HG02852 (cell line): ENCODE results near the gene MAPK13.
"Not testable (repeated sequence)": the region's sequence is repeated elsewhere in the genome, so short reads cannot be mapped to it uniquely, and the experiment has no call there.

Source experiments
- ATAC-seq: cut with Tn5 transposase; IDR thresholded peaks from one replicate; pipeline ENCODE4 v1.9.1; 2021; ENCODE audit warnings: mild to moderate bottlenecking, moderate library complexity; ENCODE audit not compliant: unreplicated experiment

The MAPK13 gene

GRCh38 chr6:36129941-36130666, at the start of gene MAPK13:
MAPK13 (plus strand) TSS chr6:36130513; CDS start chr6:36130583, 70 bp downstream.
- no peak for ATAC-seq

- ATAC-seq: no peak
Observed at GRCh38 chr6:36082318-36082717, 48.0 kb upstream of the MAPK13 start.

- no peak for ATAC-seq
Observed at GRCh38 chr6:36083446-36083845, 46.9 kb upstream of the MAPK13 start.

- ATAC-seq: not testable (repeated sequence)
Observed at GRCh38 chr6:36088204-36088603, 42.1 kb upstream of the MAPK13 start.

DNA sequence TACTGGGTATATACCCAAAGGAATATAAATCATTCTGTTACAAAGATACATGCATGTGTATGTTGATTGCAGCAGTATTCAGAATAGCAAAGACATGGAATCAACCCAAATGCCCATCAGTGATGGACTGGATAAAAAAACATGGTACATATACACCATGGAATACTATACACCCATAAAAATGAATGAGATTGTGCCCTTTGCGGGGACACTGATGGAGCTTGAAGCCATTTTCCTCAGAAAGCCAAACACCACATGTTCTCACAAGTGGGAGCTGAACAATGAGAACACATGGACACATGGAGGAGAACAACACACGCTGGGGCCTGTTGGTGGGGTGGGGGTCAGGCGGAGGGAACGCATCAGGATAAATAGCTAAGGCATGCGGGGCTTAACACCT, 41.3 kb upstream of the MAPK13 start:
- no peak for ATAC-seq

GRCh38 chr6:36094238-36094637, 36.1 kb upstream of the MAPK13 start:
- ATAC-seq: no peak

DNA sequence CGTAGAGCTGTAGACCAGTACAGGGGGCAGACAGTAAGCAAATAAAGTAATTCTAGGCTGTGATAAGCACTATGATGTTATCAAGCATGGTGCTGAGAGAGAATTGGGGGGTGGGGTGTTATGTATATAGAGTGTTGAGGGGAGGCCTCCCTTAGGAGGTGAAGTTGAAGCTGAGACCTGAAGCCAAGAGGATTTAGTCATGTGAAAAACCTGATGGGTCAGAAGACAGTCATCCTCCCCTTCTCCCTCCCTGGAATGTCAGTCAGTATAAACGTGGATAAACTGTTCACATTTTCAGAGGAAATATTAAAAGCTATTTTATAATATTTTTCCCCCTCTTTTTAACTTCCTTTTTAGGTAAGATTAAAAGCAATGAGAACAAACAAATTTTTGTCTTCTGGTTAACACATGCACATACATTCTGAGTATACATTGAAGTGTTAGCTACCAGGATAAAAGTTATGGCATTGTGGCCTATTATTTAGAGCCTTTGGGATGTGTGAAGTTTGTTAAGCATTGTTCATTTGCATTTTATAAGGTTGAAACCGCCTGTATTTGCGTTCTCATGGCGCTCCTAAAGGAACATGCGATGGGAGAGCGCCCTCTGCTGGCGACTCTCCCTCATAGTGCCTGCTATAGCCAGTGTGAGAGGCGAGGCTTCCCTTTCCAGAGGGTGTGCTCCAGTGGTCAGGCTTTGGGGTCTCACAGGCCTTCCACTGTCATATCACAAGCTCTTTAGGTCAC, 35.4 kb upstream of the MAPK13 start:
- no peak for ATAC-seq

GRCh38 chr6:36095497-36096391, 34.6 kb upstream of the MAPK13 start:
- no peak for ATAC-seq

DNA sequence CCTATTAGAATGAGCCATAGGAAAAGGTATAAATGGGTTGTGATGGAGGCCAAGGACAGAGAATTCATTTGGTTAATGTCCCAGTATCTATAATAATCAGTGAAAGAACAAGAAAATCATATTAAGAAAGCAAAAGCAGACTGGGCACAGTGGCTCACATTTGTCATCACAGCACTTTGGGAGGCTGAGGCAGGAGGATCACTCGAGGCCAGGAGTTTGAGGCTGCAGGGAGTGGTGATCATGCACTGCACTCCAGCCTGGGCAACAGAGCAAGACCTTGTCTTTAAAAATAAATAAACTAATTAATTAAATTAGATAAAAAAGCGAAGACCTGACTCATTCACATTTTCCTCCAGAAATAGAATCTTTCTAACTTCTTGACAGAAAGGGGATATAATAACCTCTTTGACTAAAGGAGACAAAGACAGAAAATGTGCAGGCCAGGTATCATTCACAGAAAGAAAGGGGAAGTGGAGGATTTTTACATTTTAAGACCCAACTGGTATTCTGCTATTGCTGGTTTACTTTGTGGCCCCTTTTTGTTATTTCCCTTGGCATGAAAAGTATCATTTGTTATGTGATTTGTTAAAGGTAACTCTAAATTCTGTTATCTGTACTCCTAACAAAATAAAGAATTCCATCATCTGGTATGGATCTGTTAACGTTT, 31.9 kb upstream of the MAPK13 start:
- ATAC-seq: no peak

- ATAC-seq: no peak
Observed at GRCh38 chr6:36098920-36099647, 31.2 kb upstream of the MAPK13 start.

GRCh38 chr6:36099869-36100483, 30.3 kb upstream of the MAPK13 start:
- ATAC-seq: no peak

DNA sequence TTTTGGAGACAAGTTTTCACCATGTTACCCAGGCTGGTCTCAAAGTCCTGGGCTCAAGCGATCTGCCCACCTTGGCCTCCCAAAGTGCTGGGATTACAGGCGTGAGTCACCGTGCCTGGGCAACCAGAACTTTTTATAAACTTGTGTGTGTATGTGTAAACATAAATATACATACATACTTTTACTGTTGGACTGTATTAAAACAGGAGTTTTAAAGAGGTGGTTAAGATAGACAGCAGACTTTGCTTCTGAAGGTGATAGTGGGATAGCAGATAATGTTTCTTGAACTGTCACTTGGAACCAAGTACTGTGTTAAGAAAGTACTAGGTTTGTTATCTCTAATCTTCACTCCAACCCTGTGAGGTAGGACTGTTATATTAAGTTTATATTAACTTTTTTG, 28.6 kb upstream of the MAPK13 start:
- ATAC-seq: no peak

- no peak for ATAC-seq
Observed at GRCh38 chr6:36102853-36103252, 27.5 kb upstream of the MAPK13 start.

DNA sequence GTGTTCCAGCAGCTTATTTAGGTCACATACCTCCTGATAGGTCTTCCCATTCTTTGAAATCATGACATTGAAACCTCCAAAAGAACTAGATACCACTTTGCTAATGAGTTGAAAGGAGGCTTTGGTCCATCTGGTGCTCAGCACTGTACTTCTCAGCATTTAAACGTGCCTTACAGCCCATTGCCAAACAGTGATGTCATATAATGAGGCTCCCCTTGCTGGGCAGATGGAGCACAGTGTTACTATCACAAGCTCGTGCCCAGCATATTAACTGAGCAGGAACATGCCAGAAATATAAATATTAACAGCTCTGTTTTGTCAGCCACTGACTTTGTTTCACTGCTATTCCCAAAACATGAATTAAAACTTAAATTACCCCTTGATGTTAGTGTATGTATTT, 25.5 kb upstream of the MAPK13 start:
- no peak for ATAC-seq

DNA sequence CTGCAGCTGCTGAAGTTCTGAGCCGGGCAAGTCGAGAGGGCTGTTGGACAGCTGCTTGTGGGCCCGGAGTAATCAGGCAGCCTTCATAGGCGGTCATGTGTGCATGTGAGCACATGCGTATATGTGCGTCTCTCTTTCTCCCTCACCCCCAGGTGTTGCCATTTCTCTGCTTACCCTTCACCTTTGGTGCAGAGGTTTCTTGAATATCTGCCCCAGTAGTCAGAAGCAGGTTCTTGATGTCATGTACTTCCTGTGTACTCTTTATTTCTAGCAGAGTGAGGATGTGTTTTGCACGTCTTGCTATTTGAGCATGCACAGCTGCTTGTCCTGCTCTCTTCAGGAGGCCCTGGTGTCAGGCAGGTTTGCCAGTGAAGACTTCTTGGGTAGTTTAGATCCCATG, 21.2 kb upstream of the MAPK13 start:
- no peak for ATAC-seq

DNA sequence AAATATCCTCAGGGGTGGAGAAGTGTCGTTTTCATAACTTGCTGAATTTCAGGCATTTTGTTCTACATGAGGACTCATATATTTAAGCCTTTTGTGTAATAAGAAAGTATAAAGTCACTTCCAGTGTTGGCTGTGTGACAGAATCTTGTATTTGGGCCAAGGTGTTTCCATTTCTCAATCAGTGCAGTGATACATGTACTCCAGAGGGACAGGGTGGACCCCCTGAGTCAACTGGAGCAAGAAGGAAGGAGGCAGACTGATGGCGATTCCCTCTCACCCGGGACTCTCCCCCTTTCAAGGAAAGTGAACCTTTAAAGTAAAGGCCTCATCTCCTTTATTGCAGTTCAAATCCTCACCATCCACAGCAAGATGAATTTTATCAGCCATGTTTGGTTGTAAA, 20.3 kb upstream of the MAPK13 start:
- no peak for ATAC-seq

DNA sequence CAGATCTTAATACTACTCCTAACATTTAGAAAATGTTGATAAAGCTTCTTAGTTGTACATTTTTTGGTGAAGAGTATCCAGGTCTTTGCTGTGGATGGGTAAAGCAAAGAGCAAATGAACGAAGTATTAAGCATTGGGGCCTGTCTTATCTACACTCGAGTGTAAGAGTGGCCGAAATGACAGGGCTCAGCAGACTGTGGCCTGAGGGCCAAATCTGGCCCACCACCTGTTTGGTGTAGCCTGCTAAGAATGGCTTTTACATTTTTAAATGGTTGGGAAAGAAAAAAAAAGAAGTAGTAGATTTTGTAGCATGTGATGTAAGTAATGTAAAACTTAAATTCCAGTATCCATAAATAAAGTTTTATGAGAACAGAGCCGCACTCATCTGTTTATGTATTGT, 19.4 kb upstream of the MAPK13 start:
- no peak for ATAC-seq

GRCh38 chr6:36111526-36111925, 18.8 kb upstream of the MAPK13 start:
- no peak for ATAC-seq

- no peak for ATAC-seq
Observed at GRCh38 chr6:36113049-36113448, 17.3 kb upstream of the MAPK13 start.

GRCh38 chr6:36113703-36114102, 16.6 kb upstream of the MAPK13 start:
- no peak for ATAC-seq
